GM19238 (cell line): ENCODE results near the gene ACP7.
"Not testable (repeated sequence)": the region's sequence is repeated elsewhere in the genome, so short reads cannot be mapped to it uniquely, and the experiment has no call there.

Source experiments
- DNase-seq: peaks from one replicate; pipeline ENCODE4 v3.0.0; 2011; ENCODE audit warnings: low spot score; ENCODE audit not compliant: insufficient read length

ACP7 gene

GRCh38 chr19:39078436-39079200, 5.5 kb upstream of the ACP7 start:
- DNase-seq = no peak

GRCh38 chr19:39080431-39080830, 3.7 kb upstream of the ACP7 start:
- no peak for DNase-seq

- no peak for DNase-seq
These were observed 2.0 kb upstream of the ACP7 start for GRCh38 chr19:39082167-39082566.

GRCh38 chr19:39082745-39083598, 1.2 kb upstream of the ACP7 start:
- DNase-seq = no peak

GRCh38 chr19:39083599-39083982, 577 bp upstream of the ACP7 start:
- DNase-seq = no peak

GRCh38 chr19:39084732-39085080, 538 bp downstream of the ACP7 start:
- no peak for DNase-seq

GRCh38 chr19:39085392-39085791, 1.2 kb downstream of the ACP7 start:
- DNase-seq = no peak

- no peak for DNase-seq
These were observed 2.2 kb downstream of the ACP7 start for GRCh38 chr19:39086386-39086785.

GRCh38 chr19:39087907-39088686, 3.9 kb downstream of the ACP7 start:
- DNase-seq = no peak

- DNase-seq = not testable (repeated sequence)
These were observed 5.8 kb downstream of the ACP7 start for GRCh38 chr19:39090016-39090415.

GRCh38 chr19:39090881-39091280, 6.7 kb downstream of the ACP7 start:
- DNase-seq = no peak

GRCh38 chr19:39095799-39096540, 11.8 kb downstream of the ACP7 start:
- not testable (repeated sequence) for DNase-seq

- DNase-seq = no peak
These were observed 13.1 kb downstream of the ACP7 start for GRCh38 chr19:39097299-39097698.

- no peak for DNase-seq
These were observed 13.6 kb downstream of the ACP7 start for GRCh38 chr19:39097721-39098120.

GRCh38 chr19:39098365-39099269, 14.4 kb downstream of the ACP7 start:
- no peak for DNase-seq

GRCh38 chr19:39099341-39099740, 15.2 kb downstream of the ACP7 start:
- no peak for DNase-seq

GRCh38 chr19:39100500-39101166, 16.5 kb downstream of the ACP7 start:
- DNase-seq = no peak

GRCh38 chr19:39103151-39103550, 19.0 kb downstream of the ACP7 start:
- DNase-seq = no peak

GRCh38 chr19:39104186-39104596, 20.0 kb downstream of the ACP7 start:
- no peak for DNase-seq

GRCh38 chr19:39106194-39106593, 22.0 kb downstream of the ACP7 start:
- no peak for DNase-seq
